Nucleus accumbens (tissue), 56 donors: ENCODE data around the gene FUCA2.

Experiments used
- DNase-seq, 56 donors: peaks; one replicate each; lab custom pipeline; 2025; lab: John Stamatoyannopoulos, UW

Gene FUCA2

GRCh38 chr6:143510991-143511891 is at the start of gene FUCA2:
FUCA2 (minus strand) TSS chr6:143511720; CDS start chr6:143511634, 86 bp downstream.
- DNase-seq: peak; percentile 32 to 93 (median 78)

GRCh38 chr6:143561105-143561704 is 49.7 kb upstream of the FUCA2 start:
- no peak for DNase-seq

- DNase-seq: no peak
Measured at GRCh38 chr6:143559051-143559660, 47.6 kb upstream of the FUCA2 start.

- DNase-seq: no peak
Measured at GRCh38 chr6:143556529-143556928, 45.0 kb upstream of the FUCA2 start.

- no peak for DNase-seq
Measured at GRCh38 chr6:143555582-143555981, 44.1 kb upstream of the FUCA2 start.

- no peak for DNase-seq
Measured at GRCh38 chr6:143555071-143555492, 43.6 kb upstream of the FUCA2 start.

GRCh38 chr6:143553337-143553736 is 41.8 kb upstream of the FUCA2 start:
- no peak for DNase-seq

GRCh38 chr6:143549949-143550268 is 38.4 kb upstream of the FUCA2 start:
- no peak for DNase-seq

DNA sequence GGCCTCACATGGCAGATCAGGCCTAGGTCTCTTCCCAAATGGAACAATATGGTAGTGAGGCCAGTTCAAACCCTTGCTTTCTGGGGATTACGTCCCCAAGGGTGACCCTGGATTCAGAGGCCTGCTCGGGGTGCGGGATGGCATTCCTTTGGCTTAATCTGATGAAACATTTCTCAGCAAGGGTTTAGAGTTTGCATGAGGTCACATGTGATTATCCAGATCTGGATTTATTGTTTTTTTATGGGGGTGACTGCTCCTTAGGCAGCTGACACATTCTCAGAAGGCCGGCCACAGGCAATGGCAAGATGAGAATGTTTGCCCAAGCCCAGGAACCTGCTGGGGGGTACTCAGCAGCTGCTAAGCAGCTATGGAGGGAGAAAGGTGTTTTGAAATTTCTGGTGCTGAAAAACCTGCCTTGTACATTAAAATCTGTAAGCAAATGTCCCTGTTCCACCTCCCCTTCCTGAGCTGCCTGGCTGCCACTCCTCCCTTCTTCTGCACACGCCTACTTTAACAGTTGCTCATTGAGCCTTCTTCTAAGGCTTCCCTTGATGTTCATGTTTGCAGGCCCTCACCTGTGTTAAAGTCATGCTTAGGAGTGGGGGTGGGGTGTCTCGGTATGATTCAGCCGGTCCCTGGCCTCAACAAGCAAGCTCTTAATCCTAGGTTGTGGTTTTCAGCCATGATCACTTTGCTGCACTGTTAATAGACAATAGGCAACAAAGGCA is 37.9 kb upstream of the FUCA2 start:
- no peak for DNase-seq

GRCh38 chr6:143546599-143546998 is 35.1 kb upstream of the FUCA2 start:
- no peak for DNase-seq

GRCh38 chr6:143545976-143546547 is 34.5 kb upstream of the FUCA2 start:
- DNase-seq: no peak

DNA sequence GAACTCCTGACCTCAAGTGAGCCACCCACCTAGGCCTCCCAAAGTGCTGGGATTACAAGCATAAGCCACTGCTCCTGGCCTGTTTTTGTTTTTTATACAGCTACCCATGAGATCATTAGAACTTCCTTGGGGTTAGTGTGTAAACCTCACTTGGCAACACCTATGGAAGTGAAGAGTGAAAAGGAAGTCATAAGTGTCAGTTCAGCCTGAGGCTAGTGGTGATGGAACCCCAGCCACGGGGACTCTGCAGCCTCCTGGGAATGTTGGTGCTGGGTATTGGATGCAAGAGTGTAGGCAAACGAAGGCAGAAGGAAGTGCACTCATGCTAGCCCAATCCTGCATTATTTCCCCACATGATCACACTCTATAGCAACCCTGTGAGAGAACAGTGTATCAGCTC is 33.6 kb upstream of the FUCA2 start:
- no peak for DNase-seq

DNA sequence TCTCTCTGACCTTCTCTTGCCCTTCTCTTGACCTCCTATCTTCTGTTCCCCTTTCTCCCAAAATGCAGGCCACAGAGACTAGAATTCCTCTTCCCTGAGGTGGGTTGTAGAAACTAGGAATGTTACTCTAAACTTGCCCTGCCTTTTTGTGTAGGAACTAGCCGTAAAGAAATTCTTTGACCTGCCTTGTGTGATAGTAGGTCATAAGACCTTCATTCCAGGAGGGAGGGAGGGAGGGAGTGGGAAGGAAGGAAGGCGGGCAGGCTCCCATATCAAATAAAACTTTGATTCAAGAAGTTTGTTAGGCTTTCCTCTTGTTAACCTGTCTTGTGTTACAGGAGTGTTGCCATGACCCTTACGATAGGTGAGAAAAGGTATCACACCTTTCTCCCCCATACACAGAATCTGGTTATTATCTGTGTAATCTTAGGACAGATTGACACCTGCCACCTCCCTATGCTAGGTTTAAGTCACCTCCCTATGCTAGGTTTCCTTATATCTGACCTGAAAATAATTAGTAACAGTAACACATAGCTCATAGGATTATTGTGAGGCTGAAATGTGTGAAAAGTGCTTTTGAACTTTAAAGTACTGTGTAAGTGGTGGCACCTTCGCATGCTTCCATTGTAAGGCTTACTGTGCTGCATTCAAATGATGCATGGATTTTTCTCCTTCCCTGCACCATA is 32.6 kb upstream of the FUCA2 start:
- DNase-seq: no peak

DNA sequence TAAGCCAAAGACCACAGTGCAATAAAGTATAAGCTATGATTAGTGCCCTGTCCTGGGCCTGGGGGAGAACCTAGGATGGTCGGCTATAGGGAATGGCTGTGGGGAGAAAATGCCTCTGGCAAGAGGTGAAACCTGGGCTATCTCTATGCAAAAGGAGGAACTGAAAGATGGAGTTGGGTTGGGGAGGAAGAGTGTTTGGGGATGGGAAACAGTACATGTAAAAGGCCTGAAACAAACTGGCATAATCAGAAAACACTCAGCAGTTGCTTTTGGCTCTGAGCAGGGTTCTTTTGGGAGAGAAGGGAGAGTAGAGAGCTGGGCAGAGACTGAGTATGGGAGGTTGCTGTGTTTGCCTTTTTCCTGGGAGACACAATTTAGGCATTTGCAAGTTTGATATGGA is 31.9 kb upstream of the FUCA2 start:
- DNase-seq: no peak

- no peak for DNase-seq
Measured at GRCh38 chr6:143542888-143543287, 31.4 kb upstream of the FUCA2 start.

DNA sequence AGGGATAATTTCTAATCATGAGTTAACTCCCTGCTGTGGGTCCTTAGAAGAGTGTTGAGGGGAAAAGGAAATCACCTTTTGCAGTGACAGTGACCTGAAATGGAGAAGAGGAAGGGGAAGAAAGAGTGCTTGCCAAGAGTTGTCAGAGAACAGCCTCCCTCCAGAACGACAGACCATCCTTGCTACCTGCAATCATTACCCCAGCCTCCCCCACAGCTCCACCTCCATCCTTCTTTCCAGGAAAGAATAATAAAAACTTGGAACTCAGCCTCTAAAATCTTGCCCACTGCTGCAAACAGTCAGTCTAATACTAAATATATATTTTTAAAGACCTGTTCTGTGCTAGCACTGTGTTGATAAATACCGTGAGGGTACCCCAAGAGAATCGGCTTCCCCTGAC is 28.7 kb upstream of the FUCA2 start:
- DNase-seq: no peak

DNA sequence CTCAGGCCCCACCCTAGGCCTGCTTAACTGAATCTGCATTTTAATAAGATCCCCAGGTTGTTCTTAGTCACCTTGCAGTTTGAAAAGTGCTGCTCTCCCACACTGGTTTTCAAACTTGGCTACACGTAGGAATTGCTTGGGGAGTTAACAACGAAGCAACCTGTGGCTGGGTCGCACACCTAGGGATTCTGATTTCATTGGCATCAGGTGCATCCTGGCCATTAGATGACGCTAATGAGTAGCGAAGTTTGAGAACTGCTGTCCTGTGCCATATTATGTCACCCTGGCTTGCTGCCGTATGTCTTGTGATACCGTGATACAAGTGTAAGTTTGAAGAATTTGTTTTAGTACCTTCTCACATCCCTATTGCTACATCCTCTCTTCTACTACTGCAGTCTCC is 28.2 kb upstream of the FUCA2 start:
- DNase-seq: no peak

DNA sequence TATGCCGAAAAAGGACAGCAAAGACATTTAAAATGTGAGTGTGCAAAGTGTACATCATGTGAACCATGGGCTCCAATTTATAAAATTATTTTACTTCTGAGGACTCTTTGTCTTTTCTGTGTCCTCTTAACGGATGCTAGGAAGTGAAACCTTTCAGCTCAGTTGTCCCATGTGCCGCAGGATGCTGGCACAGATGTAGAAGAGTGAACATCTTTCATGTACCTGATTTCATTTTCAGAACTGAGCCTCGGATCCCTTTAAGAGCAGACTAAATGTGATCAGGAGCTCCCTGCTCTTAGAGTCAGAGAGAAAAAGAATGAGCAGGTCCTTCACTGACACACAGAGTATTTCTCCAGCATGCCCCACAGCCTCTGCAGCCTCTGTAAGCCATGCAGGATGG is 27.6 kb upstream of the FUCA2 start:
- no peak for DNase-seq

- no peak for DNase-seq
Measured at GRCh38 chr6:143538374-143538773, 26.9 kb upstream of the FUCA2 start.
